Keratinocyte (primary cell): ENCODE data around the gene BLNK. TPM values are rescaled to one million over a fixed set of nuclear protein-coding genes. Genes with fewer than 3 reads are reported as not detected.

Source experiments
- DNase-seq: peaks from one replicate; pipeline ENCODE4 v3.0.0-alpha.2; 2011; ENCODE audit warnings: low read depth, missing footprints, low spot score
- FAIRE-seq: peaks from 2 replicates; lab custom pipeline; 2011; peaks lifted over from hg19 to GRCh38; lab: Jason Lieb, UNC
- H2AFZ ChIP-seq: 2 replicates; pipeline ENCODE4 v1.6.0; 2012; ENCODE audit warnings: low read length, control low read depth, inconsistent platforms; ENCODE audit not compliant: control insufficient read depth
- H3K27ac ChIP-seq: 2 replicates; pipeline ENCODE4 v1.5.1; 2011; ENCODE audit warnings: low read length; ENCODE audit not compliant: control insufficient read depth, insufficient read depth
- H3K27me3 ChIP-seq: 3 replicates; pipeline ENCODE4 v1.6.0; 2011; ENCODE audit warnings: low read length; ENCODE audit not compliant: control insufficient read depth, insufficient read depth; ENCODE audit errors: extremely low read depth
- H3K36me3 ChIP-seq, 2 experiments: 2 replicates in 1 of 2; 3 replicates in 1 of 2; pipeline ENCODE4 v1.5.1; 2011; ENCODE audit warnings: low read length in 2 of 2, mild to moderate bottlenecking in 1 of 2; ENCODE audit not compliant: control insufficient read depth in 2 of 2, insufficient read depth in 2 of 2; ENCODE audit errors: extremely low read depth in 1 of 2
- H3K4me1 ChIP-seq: 3 replicates; pipeline ENCODE4 v1.5.1; 2011; ENCODE audit warnings: low read length; ENCODE audit not compliant: control insufficient read depth, insufficient read depth; ENCODE audit errors: extremely low read depth
- H3K4me2 ChIP-seq: 3 replicates; pipeline ENCODE4 v1.6.0; 2011; ENCODE audit warnings: low read depth, low read length; ENCODE audit not compliant: control insufficient read depth, insufficient read depth; ENCODE audit errors: extremely low read depth
- H3K4me3 ChIP-seq, 3 experiments: fragments of 200-600 bp in 1 of 3; sonication (generic) in 1 of 3; 2 replicates in 2 of 3; 3 replicates in 1 of 3; pipeline ENCODE4 v1.5.1; 2011 to 2016; ENCODE audit warnings: low read length in 3 of 3, mild to moderate bottlenecking in 3 of 3, control low read depth in 2 of 3, inconsistent platforms in 1 of 3, low read depth in 1 of 3, mixed read lengths in 1 of 3, mixed run types in 1 of 3, moderate library complexity in 1 of 3; ENCODE audit not compliant: control insufficient read depth in 2 of 3, insufficient read depth in 2 of 3; ENCODE audit errors: extremely low read depth in 1 of 3
- H3K79me2 ChIP-seq: 2 replicates; pipeline ENCODE4 v1.6.0; 2012; ENCODE audit warnings: low read length; ENCODE audit not compliant: control insufficient read depth, insufficient read depth
- H3K9ac ChIP-seq: 3 replicates; pipeline ENCODE4 v1.6.0; 2011; ENCODE audit warnings: low read length; ENCODE audit not compliant: control insufficient read depth, insufficient read depth; ENCODE audit errors: extremely low read depth
- H3K9me1 ChIP-seq: 3 replicates; pipeline ENCODE4 v1.6.0; 2011; ENCODE audit warnings: low read length; ENCODE audit not compliant: control insufficient read depth, insufficient read depth; ENCODE audit errors: extremely low read depth
- H3K9me3 ChIP-seq: 2 replicates; pipeline ENCODE4 v1.5.1; 2012; ENCODE audit warnings: low read depth, low read length; ENCODE audit not compliant: control insufficient read depth
- H4K20me1 ChIP-seq: 3 replicates; pipeline ENCODE4 v1.6.0; 2011; ENCODE audit warnings: low read length; ENCODE audit not compliant: control insufficient read depth, insufficient read depth; ENCODE audit errors: extremely low read depth
- EZH2 ChIP-seq: IDR thresholded peaks from one replicate; pipeline ENCODE4 v1.6.1; 2012; ENCODE audit warnings: inconsistent platforms, mild to moderate bottlenecking, low read length, moderate library complexity
- dilution Hi-C: fragments of 300-500 bp; cut with MboI; formaldehyde crosslinking; loops from one replicate; pipeline ENCODE4 v1.7.0; 2020; ENCODE audit warnings: low sequenced_read_pairs; ENCODE audit not compliant: extremely low pct_ligation_motif_present
- polyA plus RNA-seq, 5 experiments: library from polyadenylated mRNA; depleted of rRNA in 3 of 5; stranded (reverse) in 3 of 5; stranded (forward) in 1 of 5; unstranded in 1 of 5; fragments of >200 nt; gene quantifications; 1 replicate in 1 of 5; 2 replicates in 3 of 5; 3 replicates in 1 of 5; pipeline versions ENCODE4 v1.2.1 to v1.2.3, GENCODE V29; 2011 to 2012; ENCODE audit warnings: missing spikeins in 2 of 5, low read depth in 1 of 5, low replicate concordance in 1 of 5
- TF ChIP-seq, protein P1 (sequence below), 3 experiments: IDR thresholded peaks in 1 of 3; conservative IDR thresholded peaks in 1 of 3; optimal IDR thresholded peaks in 1 of 3; 2 replicates in 2 of 3; 3 replicates in 1 of 3; pipeline versions ENCODE3 to v1.5.1; 2011; ENCODE audit warnings: low read length in 3 of 3, mild to moderate bottlenecking in 3 of 3, moderate library complexity in 2 of 3, control low read depth in 1 of 3, inconsistent platforms in 1 of 3; ENCODE audit not compliant: insufficient read depth in 2 of 3; ENCODE audit errors: extremely low read depth in 1 of 3

The BLNK gene
- polyA plus RNA-seq, 1 donor (not counting 4 experiments of a cell fraction or from before 2014, with no cell fraction given): 2.2 TPM

DNA sequence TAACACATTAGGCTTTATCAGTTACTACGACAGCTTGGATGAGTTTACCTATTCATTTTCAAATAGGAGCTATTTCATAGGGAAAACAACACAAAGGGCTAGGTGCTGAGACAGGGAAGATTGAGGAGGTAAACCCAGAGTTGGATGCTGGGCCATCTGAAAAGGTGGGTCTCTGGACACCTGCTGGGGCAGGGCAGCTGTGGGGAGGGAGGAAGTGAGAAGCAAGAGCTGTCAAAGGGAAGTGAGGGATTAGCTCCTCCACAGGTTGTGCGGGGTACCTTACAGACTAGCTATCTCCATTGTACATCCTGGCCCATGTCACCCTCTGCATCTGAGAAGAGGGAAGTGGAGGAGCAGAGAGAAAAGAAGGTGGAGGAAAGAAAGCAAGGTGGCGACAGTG is 48.9 kb downstream of the BLNK start:
- Histone ChIP-seq H3K27ac (no peak overlapping the region), H3K4me3 (no peak overlapping the region), H2AFZ (no peak overlapping the region), H3K36me3 (no peaks in the 10 kb centered on the region), H3K4me2 (no peak overlapping the region), H3K9me3 (no peaks in the 10 kb centered on the region), H4K20me1 (no peaks in the 10 kb centered on the region), H3K4me1 (no peaks in the 10 kb centered on the region), H3K9me1 (no peaks in the 10 kb centered on the region), H3K79me2 (no peaks in the 10 kb centered on the region), H3K27me3 (no peaks in the 10 kb centered on the region), H3K9ac (no peak overlapping the region)
- DNase-seq (no peak), FAIRE-seq (no peak)
- TF ChIP-seq EZH2: no peak
- TF ChIP-seq, protein P1, sequence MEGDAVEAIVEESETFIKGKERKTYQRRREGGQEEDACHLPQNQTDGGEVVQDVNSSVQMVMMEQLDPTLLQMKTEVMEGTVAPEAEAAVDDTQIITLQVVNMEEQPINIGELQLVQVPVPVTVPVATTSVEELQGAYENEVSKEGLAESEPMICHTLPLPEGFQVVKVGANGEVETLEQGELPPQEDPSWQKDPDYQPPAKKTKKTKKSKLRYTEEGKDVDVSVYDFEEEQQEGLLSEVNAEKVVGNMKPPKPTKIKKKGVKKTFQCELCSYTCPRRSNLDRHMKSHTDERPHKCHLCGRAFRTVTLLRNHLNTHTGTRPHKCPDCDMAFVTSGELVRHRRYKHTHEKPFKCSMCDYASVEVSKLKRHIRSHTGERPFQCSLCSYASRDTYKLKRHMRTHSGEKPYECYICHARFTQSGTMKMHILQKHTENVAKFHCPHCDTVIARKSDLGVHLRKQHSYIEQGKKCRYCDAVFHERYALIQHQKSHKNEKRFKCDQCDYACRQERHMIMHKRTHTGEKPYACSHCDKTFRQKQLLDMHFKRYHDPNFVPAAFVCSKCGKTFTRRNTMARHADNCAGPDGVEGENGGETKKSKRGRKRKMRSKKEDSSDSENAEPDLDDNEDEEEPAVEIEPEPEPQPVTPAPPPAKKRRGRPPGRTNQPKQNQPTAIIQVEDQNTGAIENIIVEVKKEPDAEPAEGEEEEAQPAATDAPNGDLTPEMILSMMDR (optimal IDR thresholded peaks at IDR 0.05 in 1 of 3, IDR thresholded peaks at IDR 0.05 in 1 of 3, conservative IDR thresholded peaks at IDR 0.05 in 1 of 3; ENCODE audit: extremely low read depth in 1 of 3, insufficient read depth in 2 of 3, low read length in 3 of 3): no peak
- dilution Hi-C loops: no loop called here

DNA sequence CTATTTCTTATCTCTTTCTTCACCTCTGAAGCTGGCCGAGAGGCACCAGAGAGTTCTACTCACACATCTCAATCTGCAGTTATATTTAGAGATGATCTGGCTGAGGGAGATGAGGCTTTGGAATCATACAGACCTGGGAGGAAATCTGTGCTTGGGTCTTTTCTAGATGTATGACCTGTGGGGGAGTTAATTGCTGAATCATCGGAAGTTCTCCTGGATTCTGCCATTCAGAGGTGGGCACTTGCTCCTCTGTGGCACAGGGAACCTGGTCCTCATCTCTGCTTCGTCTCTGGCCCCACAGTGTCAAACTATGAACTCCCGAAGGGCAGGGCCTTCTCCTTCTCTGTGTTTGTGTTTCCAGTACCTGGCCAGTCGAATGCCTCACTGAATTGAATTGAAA is 52.5 kb downstream of the BLNK start:
- H3K4me3 ChIP-seq: no peak overlapping the region
- H3K9me3 ChIP-seq: no peaks in the 10 kb centered on the region
- H3K4me1 ChIP-seq: no peaks in the 10 kb centered on the region
- no peaks in the 10 kb centered on the region for H4K20me1 ChIP-seq
- H2AFZ ChIP-seq: no peak overlapping the region
- no peak overlapping the region for H3K9ac ChIP-seq
- H3K27ac ChIP-seq: no peak overlapping the region
- H3K4me2 ChIP-seq: no peak overlapping the region
- no peak for DNase-seq
- H3K27me3 ChIP-seq: no peaks in the 10 kb centered on the region
- no peak for FAIRE-seq
- H3K79me2 ChIP-seq: no peaks in the 10 kb centered on the region
- H3K36me3 ChIP-seq: no peaks in the 10 kb centered on the region
- TF ChIP-seq EZH2: no peak
- TF ChIP-seq, protein P1 (optimal IDR thresholded peaks at IDR 0.05 in 1 of 3, IDR thresholded peaks at IDR 0.05 in 1 of 3, conservative IDR thresholded peaks at IDR 0.05 in 1 of 3; ENCODE audit: extremely low read depth in 1 of 3, insufficient read depth in 2 of 3, low read length in 3 of 3): no peak
- dilution Hi-C loops: no loop called here
- H3K9me1 ChIP-seq: no peaks in the 10 kb centered on the region
